ENCODE measurements around the gene CDC45.

DNA sequence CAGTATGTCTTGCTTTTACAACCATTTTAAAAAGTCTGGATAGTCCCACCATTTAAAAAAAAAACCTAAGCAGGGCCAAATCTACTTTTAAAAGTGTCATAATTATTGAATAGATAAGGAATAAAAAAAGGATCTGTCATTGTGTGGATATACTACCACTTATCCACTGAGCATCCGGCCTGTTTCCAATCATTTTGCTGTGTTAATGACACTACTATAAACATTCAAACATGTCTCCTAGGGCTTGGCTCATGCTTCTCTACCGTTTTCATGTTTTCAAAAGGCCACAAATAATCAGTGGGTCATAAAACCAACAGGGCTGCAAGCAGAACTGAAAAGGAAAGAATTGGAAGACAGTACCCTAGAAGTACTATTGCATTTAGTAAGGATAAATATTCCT is 19.7 kb upstream of the CDC45 start:
- TF ChIP-seq GATA2 (IDR thresholded peaks at IDR 0.05; ENCODE audit: low read depth, low read length): no peak
- no peak for TF ChIP-seq GATA3 (IDR thresholded peaks at IDR 0.05; ENCODE audit: low read depth, low read length)

Data from SH-SY5Y (cell line).